GM10248 (cell line): ENCODE measurements around the gene LRP1-AS.

Experiments used
- CTCF ChIA-PET: fragments of 300-600 bp; sonication (Branson Sonifier 250); formaldehyde crosslinking; extraction: SDS; loops from one replicate; lab custom pipeline; 2021; ENCODE audit warnings: antibody characterized with exemption; lab: Yijun Ruan, JAX
- POLR2A ChIA-PET: fragments of 350-650 bp; sonication (Branson Sonifier 250); formaldehyde crosslinking; extraction: SDS; loops from one replicate; lab custom pipeline; 2020; ENCODE audit warnings: antibody characterized with exemption; lab: Yijun Ruan, JAX
- DNase-seq: peaks from one replicate; pipeline ENCODE4 v3.0.0; 2012; ENCODE audit errors: extremely low spot score
- CTCF ChIP-seq: IDR thresholded peaks from 2 replicates; pipeline ENCODE4 v1.5.1; 2012; ENCODE audit warnings: mild to moderate bottlenecking, low read depth; ENCODE audit errors: extremely low read depth, missing control alignments, control extremely low read depth

LRP1-AS gene

GRCh38 chr12:57142121-57142520 is 5.3 kb downstream of the LRP1-AS start:
- DNase-seq: no peak
- ChIA-PET POLR2A (no interaction called here), CTCF (interaction anchor here (1.1 to 2.5 kb wide), 8 partner anchors 17 to 72 kb away, joined by 3 to 14 read pairs (median 4); partner anchors contain the start of gene STAT6)
- TF ChIP-seq CTCF: no peak

DNA sequence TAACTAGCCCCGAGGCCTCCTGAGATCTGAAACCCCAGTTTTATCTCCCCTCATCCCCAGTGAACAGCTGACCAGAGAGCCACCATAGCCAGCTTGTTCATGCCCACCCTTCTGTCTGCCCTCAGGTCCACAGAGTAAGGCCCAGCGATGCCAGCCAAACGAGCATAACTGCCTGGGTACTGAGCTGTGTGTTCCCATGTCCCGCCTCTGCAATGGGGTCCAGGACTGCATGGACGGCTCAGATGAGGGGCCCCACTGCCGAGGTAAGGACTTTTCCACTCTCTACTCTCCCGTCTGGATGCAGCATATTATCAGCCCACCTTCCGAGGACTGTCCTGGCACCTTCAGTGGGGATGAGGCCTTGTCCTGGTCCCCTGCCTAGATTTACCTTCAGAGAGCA is 6.2 kb downstream of the LRP1-AS start:
- ChIA-PET POLR2A (no interaction called here), CTCF (interaction anchor here (0.8 to 2.5 kb wide), 9 partner anchors 17 to 72 kb away, joined by 3 to 14 read pairs (median 3); partner anchors contain the start of gene STAT6)
- no peak for TF ChIP-seq CTCF
- DNase-seq: no peak

DNA sequence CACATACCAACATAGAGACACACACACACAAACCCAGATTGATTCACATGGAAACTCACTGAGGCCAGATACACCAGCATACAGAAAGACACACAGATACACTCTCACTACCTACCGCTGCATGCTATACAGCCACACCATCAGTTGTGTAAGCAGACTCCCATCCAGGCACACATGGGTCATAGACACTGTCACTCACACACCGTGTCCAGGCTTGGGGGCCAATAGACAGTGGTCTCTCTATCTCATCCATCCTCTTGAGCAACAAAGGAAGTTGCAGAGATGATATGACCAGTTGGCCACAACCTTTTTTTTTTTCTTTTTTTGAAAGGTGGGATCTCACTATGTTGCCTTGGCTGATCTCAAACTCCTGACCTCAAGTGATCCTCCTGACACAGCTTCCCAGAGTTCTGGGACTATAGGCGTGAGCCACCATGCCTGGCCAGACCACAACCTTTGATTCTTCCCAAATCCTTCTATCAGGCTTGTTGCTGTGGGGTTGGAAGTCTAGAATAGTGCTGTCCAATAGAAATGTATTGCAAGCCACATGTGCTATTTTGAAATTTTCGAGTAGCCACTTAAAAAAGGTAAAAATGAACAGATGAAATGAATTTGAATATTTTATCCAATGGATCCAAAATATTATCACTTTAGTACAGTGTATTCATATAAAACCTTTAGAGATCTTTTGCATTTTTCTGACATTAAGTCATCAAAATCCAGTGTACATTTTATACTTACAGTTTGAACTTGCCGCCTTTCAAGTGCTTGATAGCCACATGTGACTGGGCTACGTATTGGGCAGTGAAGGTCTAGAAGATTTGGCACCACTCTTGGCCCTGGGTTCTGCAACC is 7.4 kb downstream of the LRP1-AS start:
- CTCF ChIA-PET: interaction anchor here (0.8 to 2.5 kb wide), 4 partner anchors 15 to 74 kb away, joined by 3 to 14 read pairs (median 4); partner anchors contain the start of gene STAT6
- no peak for DNase-seq
- no peak for TF ChIP-seq CTCF
- POLR2A ChIA-PET: no interaction called here

DNA sequence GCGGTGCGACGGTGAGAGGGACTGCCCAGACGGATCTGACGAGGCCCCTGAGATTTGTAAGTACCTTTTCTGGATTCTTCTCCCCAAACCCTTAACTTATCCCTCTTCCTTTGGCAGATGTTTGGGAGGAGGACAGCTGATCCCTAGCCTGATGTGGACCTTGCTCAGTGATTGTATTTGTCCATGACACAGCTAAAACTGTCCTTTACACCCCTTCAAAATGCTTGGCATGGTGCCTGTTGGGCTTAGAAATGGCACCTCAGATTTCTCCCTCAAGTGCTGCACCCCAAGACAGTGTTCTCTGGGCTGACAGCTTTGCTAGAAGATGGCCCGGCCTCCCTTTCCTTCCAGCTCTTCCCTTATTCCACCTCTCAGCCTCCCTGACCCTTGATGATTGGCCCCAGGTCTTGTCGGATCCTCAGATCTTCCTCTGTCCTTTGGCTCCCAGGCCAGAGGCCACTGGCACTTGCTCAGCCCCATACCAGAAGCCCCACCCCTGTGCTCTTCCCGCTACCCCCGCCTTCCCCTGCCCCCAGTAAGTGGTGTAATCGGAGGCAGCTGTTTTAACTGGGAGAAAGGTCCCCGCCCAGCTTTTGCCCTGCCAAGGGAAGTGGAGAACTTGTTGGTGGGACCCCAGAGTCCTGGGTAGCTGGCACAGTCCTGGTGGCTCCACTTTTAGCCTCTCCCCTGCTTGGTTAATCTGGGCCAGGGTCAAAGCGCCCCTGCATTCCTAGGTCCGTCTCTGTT is 8.7 kb downstream of the LRP1-AS start:
- ChIA-PET POLR2A (no interaction called here), CTCF (interaction anchor here (1.6 kb wide), 1 partner anchor 15 kb away, joined by 5 read pairs; no protein-coding TSS in a partner anchor)
- TF ChIP-seq CTCF: no peak
- DNase-seq: no peak

DNA sequence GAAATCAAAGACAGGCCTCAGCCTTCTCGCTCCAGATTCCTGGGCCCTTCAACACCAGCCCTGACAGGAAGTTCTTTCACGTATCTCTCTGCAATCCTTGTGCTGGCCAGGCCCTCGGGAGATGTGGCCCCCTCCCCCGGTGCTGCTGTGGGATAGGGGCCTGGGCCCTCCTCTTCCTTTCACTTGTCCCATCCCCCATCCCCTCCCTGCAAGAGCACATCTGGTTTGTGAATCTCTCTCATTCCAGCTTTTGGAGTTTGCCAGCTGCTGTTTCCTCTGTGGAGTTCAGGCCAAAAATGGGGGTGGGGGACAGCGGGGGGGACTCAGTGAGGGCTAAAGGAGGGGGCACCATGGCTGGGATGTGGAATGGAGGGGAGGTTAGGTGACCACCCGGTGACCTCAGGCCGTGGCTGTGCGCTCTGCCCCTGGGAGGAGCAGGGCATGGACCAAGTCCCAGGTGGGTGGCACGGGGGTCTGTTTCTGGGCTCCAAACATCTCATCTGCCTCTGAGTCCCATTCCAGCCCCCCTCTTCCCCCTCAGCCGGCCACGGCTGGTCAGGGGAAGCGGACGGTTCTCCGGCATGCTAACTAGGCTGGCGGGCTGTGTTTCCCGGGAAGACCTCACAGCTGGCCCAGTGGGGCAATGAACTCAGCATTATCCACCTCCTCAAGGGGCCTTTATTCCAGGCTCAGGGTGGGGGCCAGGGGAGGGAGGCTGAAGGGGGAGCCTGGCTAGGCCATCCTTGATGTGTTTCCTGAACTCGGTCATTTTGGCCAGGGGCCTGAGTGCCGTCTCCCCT is 11.7 kb downstream of the LRP1-AS start:
- POLR2A ChIA-PET: interaction anchor here (0.6 kb wide), 1 partner anchor 352 kb away, joined by 5 read pairs; the partner anchor contains the start of gene MARS1
- no peak for TF ChIP-seq CTCF

More for the DNA sequence above, 11.7 kb downstream of the LRP1-AS start:
- DNase-seq: no peak
- CTCF ChIA-PET: interaction anchor here (0.7 to 2.4 kb wide), 4 partner anchors 11 to 66 kb away, joined by 3 to 6 read pairs (median 4); no protein-coding TSS in a partner anchor
